Measurements from ENCODE around the gene FAM120C.

Gene FAM120C

DNA sequence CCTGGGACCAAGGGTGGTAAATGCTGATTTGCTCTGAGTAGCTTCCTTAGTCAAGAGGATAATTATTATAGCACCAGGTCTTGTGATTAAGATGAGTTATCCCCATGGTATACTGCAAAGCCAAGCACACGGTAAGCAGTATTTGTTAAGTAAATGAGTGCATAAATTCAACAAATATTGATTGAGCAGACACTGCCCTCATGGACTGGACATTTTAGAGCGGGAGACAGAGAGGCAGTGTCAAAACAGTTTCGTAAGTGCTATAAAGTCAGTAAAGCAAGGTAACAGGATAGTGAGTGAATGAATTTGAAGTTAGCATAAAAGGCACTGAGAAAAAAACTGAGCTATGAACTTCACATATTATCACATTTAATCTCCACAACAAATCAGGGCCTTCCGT is 152.7 kb downstream of the FAM120C start:
- DNase-seq (ENCODE audit: low read depth in 3 of 3) = no peak

DNA sequence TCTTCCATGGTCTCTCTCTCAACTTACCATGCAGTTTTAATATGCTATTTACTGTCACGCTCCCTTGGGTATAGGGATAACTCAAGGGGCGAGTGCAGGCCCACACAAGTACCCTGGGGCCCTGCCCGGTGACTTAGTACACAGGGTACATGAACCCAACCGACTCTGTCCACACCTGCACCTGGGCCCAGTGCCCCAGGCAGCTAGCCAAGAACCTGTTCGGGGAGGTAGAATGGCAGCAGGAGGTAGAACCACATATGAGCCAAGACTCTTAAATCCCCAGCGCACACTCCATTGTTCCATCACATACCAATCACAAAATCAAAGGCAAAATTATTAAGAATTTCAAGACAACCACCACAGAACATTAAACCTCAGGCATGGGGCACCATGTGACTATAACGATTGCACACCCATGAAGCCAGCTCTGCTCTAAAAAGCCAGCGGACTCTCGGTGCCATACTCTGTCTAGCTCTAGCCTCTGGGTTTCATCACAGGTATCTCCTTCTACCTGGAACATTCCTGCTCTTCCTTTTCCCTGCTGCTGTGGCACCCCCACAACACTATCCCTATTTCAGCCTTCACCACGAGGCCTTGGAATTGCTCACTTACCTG is 153.4 kb downstream of the FAM120C start:
- DNase-seq (ENCODE audit: low read depth in 3 of 3) = no peak

DNA sequence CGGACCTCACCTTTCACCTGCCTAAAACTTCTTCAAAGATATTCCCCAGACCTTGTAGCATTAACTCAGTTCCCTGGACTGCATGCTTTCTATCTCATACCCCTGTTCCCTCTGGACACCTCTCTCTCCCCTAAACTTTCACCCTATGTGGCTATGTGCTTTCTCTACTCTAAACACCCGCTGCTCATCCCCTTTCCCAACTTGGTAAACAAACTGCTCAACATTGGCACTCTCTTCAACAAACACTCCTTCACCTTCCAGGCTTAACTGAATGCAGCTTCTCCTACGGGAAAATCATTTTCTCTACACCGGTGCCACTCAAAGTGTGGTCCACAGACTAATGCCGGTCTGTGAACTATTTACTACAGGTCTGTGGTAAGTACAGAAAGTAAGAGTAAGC is 158.7 kb downstream of the FAM120C start:
- DNase-seq (ENCODE audit: low read depth in 3 of 3) = no peak

All from stimulated activated CD4-positive, alpha-beta T cell treated with anti-CD3 and anti-CD28 coated beads, TNF-alpha, amount 100 ng/mL, for 48 hours (primary cell).